ENCODE measurements around the gene U2AF2. TPM values are rescaled to one million over a fixed set of nuclear protein-coding genes. Genes with fewer than 3 reads are reported as not detected.

U2AF2 gene
- 74.0 TPM for total RNA-seq
- long read RNA-seq, partial matches to known transcripts: 3 of 9 reads
- long read RNA-seq, other reads (novel, unspliced or antisense): 3 of 9 reads

DNA sequence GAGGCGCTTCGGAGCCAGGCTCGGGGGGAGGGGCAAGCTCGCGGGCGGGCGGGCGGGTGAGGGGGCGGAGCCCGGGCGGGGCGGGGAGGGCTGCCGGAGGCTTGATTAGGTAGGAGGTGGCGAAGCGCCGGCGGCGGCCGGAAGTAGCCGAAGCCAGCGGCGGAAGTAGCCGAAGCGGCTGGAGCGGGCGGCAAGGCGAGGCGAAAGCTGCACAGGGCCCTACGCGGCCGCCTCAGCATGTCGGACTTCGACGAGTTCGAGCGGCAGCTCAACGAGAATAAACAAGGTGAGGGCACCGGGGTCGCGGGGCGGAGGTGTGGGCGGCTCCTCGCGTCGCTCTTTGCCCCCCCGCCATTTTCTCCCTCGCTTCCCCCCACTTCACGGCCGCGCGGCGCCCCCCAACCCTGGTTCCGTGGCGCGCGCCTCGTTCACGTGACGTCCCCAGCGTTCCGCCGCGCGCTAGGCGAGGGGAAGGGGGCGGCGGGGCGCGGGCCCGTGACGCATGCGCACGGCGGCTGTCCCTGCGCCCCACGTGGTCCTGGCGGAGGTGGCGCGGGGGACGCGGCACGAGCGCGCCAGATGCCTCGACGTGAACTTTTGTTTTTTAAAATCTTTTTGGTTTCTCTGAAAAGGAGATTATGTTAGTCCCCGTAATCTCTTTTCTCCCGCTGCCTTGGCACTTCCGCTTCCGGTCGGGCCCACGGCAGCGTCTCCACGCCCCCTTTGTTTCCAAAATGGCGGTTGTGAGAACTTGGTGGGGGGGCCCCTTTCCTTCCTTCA is at the start of gene U2AF2:
TSS of gene U2AF2 (plus strand) at position 168 of the 780 bp plus-strand sequence. CDS start at position 238, 70 bp downstream.
- peaks cover 61% of the 10 kb centered on the region for H3K4me1 ChIP-seq
- peak; percentile 95 for DNase-seq
- H3K36me3 ChIP-seq: peaks cover 18% of the 10 kb centered on the region
- H3K27me3 ChIP-seq (ENCODE audit: low read depth): no peaks in the 10 kb centered on the region
- H3K9me3 ChIP-seq (replicated peaks): no peaks in the 10 kb centered on the region
- intact Hi-C loops (cut with micrococcal nuclease): no loop called here
- peak within 1 kb of the TSS; percentile 88 for H3K4me3 ChIP-seq
- H3K27ac ChIP-seq (replicated peaks): peak within 1 kb of the TSS; percentile 98
- TF ChIP-seq, protein P1, sequence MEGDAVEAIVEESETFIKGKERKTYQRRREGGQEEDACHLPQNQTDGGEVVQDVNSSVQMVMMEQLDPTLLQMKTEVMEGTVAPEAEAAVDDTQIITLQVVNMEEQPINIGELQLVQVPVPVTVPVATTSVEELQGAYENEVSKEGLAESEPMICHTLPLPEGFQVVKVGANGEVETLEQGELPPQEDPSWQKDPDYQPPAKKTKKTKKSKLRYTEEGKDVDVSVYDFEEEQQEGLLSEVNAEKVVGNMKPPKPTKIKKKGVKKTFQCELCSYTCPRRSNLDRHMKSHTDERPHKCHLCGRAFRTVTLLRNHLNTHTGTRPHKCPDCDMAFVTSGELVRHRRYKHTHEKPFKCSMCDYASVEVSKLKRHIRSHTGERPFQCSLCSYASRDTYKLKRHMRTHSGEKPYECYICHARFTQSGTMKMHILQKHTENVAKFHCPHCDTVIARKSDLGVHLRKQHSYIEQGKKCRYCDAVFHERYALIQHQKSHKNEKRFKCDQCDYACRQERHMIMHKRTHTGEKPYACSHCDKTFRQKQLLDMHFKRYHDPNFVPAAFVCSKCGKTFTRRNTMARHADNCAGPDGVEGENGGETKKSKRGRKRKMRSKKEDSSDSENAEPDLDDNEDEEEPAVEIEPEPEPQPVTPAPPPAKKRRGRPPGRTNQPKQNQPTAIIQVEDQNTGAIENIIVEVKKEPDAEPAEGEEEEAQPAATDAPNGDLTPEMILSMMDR (IDR thresholded peaks at IDR 0.05; ENCODE audit: borderline replicate concordance): no peak

DNA sequence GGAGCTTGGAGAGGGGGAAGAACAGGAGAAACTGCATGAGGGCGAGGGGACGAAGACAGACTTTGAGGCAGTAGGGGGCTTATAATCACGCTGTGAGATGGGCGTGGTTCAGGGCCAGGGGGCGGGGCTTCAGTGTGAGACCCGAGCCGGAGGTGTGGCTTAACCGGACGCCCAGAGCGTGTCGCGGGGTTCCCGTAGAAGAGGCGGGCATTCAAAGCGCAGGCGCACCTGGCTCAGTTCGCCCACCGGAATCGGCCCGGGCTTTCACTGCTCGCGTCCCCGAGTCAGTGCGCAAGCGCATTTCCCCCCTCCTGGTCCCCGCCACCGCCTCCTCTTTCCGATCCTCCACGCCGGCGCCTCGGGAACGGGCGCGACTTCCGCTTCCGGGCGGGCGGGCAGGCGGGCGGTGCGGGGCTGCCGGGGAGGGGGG is 49.6 kb upstream of the U2AF2 start:
- Histone ChIP-seq H3K9me3 (replicated peaks) (no peaks in the 10 kb centered on the region), H3K36me3 (peaks cover 14% of the 10 kb centered on the region), H3K4me1 (peaks cover 58% of the 10 kb centered on the region), H3K27me3 (ENCODE audit: low read depth) (no peaks in the 10 kb centered on the region), H3K27ac (replicated peaks) (peak overlapping the region; percentile 98), H3K4me3 (peak overlapping the region; percentile 89)
- intact Hi-C loops (cut with micrococcal nuclease): loop anchor here (5.0 kb wide), 1 partner anchor 88 kb away; no protein-coding TSS in a partner anchor
- TF ChIP-seq, protein P1 (IDR thresholded peaks at IDR 0.05; ENCODE audit: borderline replicate concordance): no peak
- peak; percentile 97 for DNase-seq

DNA sequence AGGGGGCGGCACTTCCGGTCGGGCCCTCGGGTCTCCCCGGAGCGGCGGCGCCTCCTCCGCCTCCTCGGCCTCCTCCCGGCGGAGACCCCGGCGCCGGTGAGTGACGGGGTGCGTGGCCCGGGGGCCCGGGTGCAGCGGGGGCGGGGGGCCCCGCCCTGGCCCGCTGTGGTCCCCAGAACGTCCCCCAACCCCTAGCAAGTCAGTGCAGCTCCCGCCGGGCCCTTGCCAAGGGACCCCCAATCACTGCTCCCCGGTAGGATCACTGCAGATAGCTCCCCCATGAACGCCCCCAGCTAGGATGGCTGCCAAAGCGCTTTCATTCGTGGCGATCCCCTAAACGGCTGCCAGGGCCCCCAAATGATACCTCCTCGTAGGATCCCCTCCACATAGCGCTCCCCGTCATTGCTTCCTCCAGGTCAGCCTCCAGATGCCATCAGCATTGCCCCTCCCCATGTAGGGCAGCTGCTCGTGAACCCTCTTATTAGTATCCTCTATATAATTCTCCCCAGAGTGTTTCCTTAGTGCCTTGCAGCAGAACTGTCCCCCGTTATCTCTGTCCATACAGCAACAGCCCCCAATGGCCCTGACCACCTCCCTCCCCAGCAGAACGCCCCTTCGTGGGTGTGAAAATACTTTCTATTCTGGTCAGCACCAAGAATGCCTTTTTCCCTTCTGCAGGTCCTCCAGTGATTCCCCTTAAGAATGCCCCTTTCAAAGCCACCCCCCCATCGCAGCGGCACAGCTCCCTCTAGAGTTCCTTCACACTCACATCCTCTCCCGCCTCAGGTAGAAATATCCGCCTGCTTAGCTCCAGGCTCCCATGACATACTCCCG is 49.0 kb upstream of the U2AF2 start, which contains the start of gene ZNF865:
TSS of gene ZNF865 (plus strand) at position 11 of the 834 bp plus-strand sequence. CDS start 7,972 bp downstream, outside the sequence.
- peaks cover 18% of the 10 kb centered on the region for H3K36me3 ChIP-seq
- peak; percentile 72 for DNase-seq
- H3K27me3 ChIP-seq (ENCODE audit: low read depth): no peaks in the 10 kb centered on the region
- peak within 1 kb of the TSS; percentile 89 for H3K4me3 ChIP-seq
- TF ChIP-seq, protein P1 (IDR thresholded peaks at IDR 0.05; ENCODE audit: borderline replicate concordance): peak; percentile 76
- intact Hi-C loops (cut with micrococcal nuclease): loop anchor here (5.0 kb wide), 1 partner anchor 89 kb away; no protein-coding TSS in a partner anchor
- H3K9me3 ChIP-seq (replicated peaks): no peaks in the 10 kb centered on the region
- peak within 1 kb of the TSS; percentile 98 for H3K27ac ChIP-seq (replicated peaks)
- H3K4me1 ChIP-seq: peaks cover 58% of the 10 kb centered on the region

DNA sequence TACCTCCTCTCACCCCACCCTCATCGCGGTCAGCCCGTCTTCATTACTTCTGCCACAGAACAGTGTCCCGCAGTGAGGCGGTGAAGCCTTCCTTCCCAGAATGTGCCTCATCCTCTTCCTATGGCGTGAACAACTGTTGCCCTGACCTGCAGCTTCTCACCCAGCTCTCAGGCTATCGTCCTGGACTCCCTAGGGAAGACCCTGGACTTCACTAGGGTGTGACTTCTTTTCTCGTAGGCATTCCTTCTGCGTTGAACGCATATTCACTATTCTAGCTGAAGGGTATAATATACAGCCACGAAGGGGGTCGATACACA is 48.4 kb upstream of the U2AF2 start:
- intact Hi-C loops (cut with micrococcal nuclease): loop anchor here (5.0 kb wide), 1 partner anchor 89 kb away; no protein-coding TSS in a partner anchor
- peak overlapping the region; percentile 98 for H3K27ac ChIP-seq (replicated peaks)
- H3K27me3 ChIP-seq (ENCODE audit: low read depth): no peaks in the 10 kb centered on the region
- peak overlapping the region; percentile 89 for H3K4me3 ChIP-seq
- peaks cover 58% of the 10 kb centered on the region for H3K4me1 ChIP-seq
- no peak for DNase-seq
- H3K36me3 ChIP-seq: peaks cover 18% of the 10 kb centered on the region
- H3K9me3 ChIP-seq (replicated peaks): no peaks in the 10 kb centered on the region
- TF ChIP-seq, protein P1 (IDR thresholded peaks at IDR 0.05; ENCODE audit: borderline replicate concordance): no peak

DNA sequence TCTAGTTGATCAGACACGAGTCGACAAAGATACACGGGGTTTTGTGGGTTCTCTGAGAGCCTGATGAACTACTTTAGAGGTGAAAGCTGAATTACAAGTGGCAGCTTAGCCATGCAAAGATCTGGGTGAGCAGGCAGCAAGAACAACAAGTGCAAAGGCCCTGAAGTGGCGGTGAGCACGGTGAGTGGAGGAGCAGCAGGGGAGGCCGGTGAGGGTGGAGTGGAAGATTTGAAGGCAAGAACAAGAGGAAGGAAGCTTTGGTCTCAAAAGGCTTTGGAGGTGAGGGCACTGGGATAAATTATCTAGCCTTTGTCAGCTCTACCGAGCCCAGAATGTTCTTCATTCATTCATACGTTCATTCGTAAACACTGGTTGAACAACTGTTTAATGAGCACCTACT is 48.0 kb upstream of the U2AF2 start:
- Histone ChIP-seq H3K27me3 (ENCODE audit: low read depth) (no peaks in the 10 kb centered on the region), H3K4me3 (peak overlapping the region; percentile 89), H3K27ac (replicated peaks) (peak overlapping the region; percentile 98), H3K9me3 (replicated peaks) (no peaks in the 10 kb centered on the region), H3K36me3 (peaks cover 18% of the 10 kb centered on the region), H3K4me1 (peaks cover 59% of the 10 kb centered on the region)
- TF ChIP-seq, protein P1 (IDR thresholded peaks at IDR 0.05; ENCODE audit: borderline replicate concordance): no peak
- intact Hi-C loops (cut with micrococcal nuclease): loop anchor here (5.0 kb wide), 1 partner anchor 90 kb away; no protein-coding TSS in a partner anchor
- no peak for DNase-seq

Measured in left ventricle myocardium inferior (tissue), 1 donor.